Suprapubic skin (tissue), 3 donors: ENCODE measurements around the gene CRYBG1.

Source experiments
- POLR2AphosphoS5 ChIP-seq, 3 donors: sonication (generic); formaldehyde crosslinking; IDR thresholded peaks; one replicate each; pipeline ENCODE4 v1.6.1; 2017; ENCODE audit warnings: antibody characterized with exemption in 3 of 3
- TF ChIP-seq, protein P1 (sequence below), 2 donors: fragments of 200-600 bp in 1 of 2; fragments of 450-650 bp in 1 of 2; sonication (generic) in 1 of 2; IDR thresholded peaks; one replicate each; pipeline ENCODE4 v1.5.1; 2016 to 2019; ENCODE audit warnings: antibody characterized with exemption in 2 of 2, mild to moderate bottlenecking in 1 of 2, moderate library complexity in 1 of 2

DNA sequence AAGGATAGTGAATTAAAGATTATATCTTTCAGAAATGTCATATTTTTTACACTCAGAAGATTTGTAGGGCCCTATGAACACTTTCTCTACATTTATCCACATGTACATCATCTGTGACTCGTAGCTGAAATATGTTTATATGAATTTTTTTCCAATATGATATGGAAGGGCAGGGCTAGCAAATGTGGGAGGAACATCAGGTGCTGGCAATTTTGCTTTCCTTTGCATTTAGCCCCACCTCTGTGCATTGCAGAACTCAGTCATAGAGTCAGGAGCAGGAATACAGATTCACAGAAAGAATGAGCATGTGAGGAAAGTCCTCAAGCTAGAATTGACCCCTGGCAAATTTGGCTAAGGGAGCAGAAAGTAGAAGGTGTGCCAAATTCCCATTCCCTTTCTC is 129.9 kb downstream of the CRYBG1 start:
- TF ChIP-seq POLR2AphosphoS5 (IDR thresholded peaks at IDR 0.05): no peak
- TF ChIP-seq, protein P1, sequence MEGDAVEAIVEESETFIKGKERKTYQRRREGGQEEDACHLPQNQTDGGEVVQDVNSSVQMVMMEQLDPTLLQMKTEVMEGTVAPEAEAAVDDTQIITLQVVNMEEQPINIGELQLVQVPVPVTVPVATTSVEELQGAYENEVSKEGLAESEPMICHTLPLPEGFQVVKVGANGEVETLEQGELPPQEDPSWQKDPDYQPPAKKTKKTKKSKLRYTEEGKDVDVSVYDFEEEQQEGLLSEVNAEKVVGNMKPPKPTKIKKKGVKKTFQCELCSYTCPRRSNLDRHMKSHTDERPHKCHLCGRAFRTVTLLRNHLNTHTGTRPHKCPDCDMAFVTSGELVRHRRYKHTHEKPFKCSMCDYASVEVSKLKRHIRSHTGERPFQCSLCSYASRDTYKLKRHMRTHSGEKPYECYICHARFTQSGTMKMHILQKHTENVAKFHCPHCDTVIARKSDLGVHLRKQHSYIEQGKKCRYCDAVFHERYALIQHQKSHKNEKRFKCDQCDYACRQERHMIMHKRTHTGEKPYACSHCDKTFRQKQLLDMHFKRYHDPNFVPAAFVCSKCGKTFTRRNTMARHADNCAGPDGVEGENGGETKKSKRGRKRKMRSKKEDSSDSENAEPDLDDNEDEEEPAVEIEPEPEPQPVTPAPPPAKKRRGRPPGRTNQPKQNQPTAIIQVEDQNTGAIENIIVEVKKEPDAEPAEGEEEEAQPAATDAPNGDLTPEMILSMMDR (IDR thresholded peaks at IDR 0.05): no peak
